ENCODE measurements around the gene LRRC74B. TPM values are rescaled to one million over a fixed set of nuclear protein-coding genes. Genes with fewer than 3 reads are reported as not detected.
"Not testable (repeated sequence)": the region's sequence is repeated elsewhere in the genome, so short reads cannot be mapped to it uniquely, and the experiment has no call there.

Gene LRRC74B
- total RNA-seq, 2 donors from 2014 or later = not detected

DNA sequence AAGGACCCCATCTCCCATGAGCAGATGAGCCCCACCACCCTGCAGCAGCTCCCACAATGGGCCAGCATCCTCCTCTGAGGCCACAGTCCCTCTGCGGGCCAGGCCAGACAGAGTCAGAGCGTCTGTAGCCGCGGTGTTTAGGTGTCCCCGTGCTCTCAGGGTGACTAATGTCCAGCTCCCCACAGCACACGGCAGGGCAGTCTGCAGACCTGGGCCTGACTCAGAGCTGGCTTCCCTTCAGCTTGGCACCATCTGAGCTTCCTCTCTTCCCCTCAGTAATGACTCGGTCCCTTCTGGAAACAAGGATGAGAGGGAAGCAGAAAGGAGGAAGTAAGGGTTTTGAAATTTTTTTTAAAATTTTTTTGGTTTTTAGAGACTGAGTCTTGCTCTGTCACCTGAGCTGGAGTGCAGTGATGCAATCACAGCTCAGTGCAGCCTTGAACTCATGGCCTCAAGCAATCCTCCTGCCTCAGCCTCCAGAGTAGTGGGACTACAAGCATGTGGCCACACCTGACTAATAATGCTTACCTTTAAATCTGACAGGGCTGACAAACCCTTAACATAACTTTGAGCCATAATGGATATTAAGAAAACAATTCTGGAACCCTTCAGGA is 28.5 kb downstream of the LRRC74B start:
- no peaks in the 10 kb centered on the region for H3K9me3 Mint-ChIP-seq
- H3K4me1 Mint-ChIP-seq (ENCODE audit: low read depth) = no peaks in the 10 kb centered on the region
- H3K4me3 Mint-ChIP-seq = no peak overlapping the region
- no peak for ATAC-seq (replicated peaks in 1 of 2)
- DNase-seq = no peak
- H3K27me3 Mint-ChIP-seq (ENCODE audit: low read depth) = no peaks in the 10 kb centered on the region
- no peak overlapping the region for H3K27ac Mint-ChIP-seq
- H3K36me3 Mint-ChIP-seq (ENCODE audit: insufficient read depth in 2 of 2) = no peaks in the 10 kb centered on the region

GRCh38 chr22:21075516-21076138 is 29.9 kb downstream of the LRRC74B start:
- Mint-ChIP-seq H3K27me3 (ENCODE audit: low read depth) (no peaks in the 10 kb centered on the region), H3K4me1 (ENCODE audit: low read depth) (no peaks in the 10 kb centered on the region), H3K9me3 (no peaks in the 10 kb centered on the region), H3K4me3 (no peak overlapping the region), H3K27ac (no peak overlapping the region), H3K36me3 (ENCODE audit: insufficient read depth in 2 of 2) (no peaks in the 10 kb centered on the region)
- ATAC-seq (replicated peaks in 1 of 2) = no peak
- no peak for DNase-seq

DNA sequence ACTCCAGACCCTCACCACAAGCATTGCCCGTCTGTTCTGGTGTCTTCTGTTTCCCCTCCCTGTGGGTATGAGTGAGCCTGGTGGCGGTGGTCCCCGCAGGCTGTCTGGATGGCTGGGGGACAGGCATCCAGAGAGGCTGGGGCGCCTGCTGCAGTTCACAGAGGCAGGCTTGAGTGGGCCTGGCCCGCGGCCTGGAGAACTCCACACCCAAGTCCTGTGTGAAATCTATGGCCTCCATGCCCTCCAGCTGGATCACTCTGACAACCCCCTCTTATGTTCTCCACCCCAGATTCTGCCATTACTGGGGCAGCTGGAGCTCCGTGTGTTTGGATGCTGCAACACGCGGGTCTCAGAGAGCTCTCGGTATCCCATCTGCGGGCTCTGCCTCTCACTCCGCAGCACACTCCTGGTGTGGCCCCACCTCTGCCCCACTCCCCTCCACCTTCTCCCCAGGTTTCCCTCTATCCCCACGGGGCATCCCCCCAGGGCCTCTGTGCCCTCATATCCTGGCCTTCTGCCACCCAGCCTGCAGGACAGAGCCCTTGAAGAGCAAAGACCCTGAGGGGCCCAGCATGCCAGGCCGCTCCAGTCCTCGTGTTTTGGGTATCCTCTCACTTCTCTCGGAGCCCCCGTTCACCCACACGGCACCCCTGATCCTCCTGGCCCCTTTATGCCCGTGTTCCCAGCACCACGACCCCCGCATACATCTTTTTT is 31.3 kb downstream of the LRRC74B start:
- H3K4me1 Mint-ChIP-seq (ENCODE audit: low read depth) = no peaks in the 10 kb centered on the region
- no peaks in the 10 kb centered on the region for H3K27me3 Mint-ChIP-seq (ENCODE audit: low read depth)
- H3K36me3 Mint-ChIP-seq (ENCODE audit: insufficient read depth in 2 of 2) = no peaks in the 10 kb centered on the region
- H3K27ac Mint-ChIP-seq = no peak overlapping the region
- no peaks in the 10 kb centered on the region for H3K9me3 Mint-ChIP-seq
- ATAC-seq (replicated peaks in 1 of 2) = no peak
- H3K4me3 Mint-ChIP-seq = no peak overlapping the region
- DNase-seq = no peak

DNA sequence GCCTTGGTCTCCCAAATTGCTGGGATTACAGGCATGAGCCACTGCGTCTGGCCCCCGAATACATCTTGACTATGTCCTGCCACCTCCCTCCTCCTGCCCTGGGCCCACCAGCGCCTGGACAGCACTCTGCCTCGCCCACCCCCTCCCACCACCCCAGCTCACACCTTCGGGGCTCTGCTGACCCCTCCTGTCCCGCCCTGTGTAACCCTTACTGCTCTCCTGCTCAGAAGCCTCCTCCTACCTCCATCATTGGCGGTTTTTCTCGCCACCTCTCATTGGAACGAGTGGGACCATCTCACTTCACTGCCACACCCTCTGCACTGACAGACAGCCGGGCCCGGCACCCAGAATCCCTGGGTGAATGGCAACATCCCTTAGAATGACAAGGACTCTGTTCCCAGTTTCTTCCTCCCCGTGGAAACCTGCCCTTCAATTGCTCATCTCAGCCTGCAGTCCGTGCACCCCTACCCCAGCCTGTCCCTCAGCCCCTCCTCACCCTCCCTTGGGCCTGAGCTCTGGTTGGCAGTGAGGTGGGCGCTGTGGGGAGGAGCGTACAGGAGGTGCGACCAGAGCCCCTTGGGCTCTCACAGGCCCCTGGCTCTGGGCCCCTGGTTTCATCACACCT is 32.2 kb downstream of the LRRC74B start:
- H3K36me3 Mint-ChIP-seq (ENCODE audit: insufficient read depth in 2 of 2) = no peaks in the 10 kb centered on the region
- DNase-seq = no peak
- ATAC-seq (replicated peaks in 1 of 2) = no peak
- no peak overlapping the region for H3K4me3 Mint-ChIP-seq
- no peaks in the 10 kb centered on the region for H3K9me3 Mint-ChIP-seq
- H3K27me3 Mint-ChIP-seq (ENCODE audit: low read depth) = no peaks in the 10 kb centered on the region
- H3K4me1 Mint-ChIP-seq (ENCODE audit: low read depth) = no peaks in the 10 kb centered on the region
- no peak overlapping the region for H3K27ac Mint-ChIP-seq

DNA sequence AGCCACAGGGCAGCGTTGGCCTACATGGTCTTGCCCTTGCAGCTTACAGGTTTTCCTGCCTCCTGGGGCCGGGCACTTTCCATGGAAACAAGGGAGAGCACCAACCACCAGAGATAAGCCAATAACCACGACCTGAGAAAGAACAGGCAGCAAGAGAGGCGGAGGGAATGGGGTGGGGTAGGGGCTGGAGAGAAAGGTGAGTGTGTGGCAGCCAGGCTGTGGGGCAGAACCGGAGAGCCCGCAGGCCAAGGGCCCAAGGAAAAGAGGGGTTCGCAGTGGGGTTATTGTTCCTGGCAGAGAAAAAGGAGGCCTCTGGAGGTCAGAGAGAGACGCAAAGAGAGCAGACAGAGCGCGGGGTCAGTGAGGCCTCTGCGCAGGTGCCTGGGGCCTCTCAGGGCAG is 33.2 kb downstream of the LRRC74B start:
- Mint-ChIP-seq H3K36me3 (ENCODE audit: insufficient read depth in 2 of 2) (no peaks in the 10 kb centered on the region), H3K9me3 (no peaks in the 10 kb centered on the region), H3K27ac (no peak overlapping the region), H3K4me3 (no peak overlapping the region), H3K27me3 (ENCODE audit: low read depth) (no peaks in the 10 kb centered on the region), H3K4me1 (ENCODE audit: low read depth) (no peaks in the 10 kb centered on the region)
- ATAC-seq (replicated peaks in 1 of 2) (no peak), DNase-seq (no peak)

DNA sequence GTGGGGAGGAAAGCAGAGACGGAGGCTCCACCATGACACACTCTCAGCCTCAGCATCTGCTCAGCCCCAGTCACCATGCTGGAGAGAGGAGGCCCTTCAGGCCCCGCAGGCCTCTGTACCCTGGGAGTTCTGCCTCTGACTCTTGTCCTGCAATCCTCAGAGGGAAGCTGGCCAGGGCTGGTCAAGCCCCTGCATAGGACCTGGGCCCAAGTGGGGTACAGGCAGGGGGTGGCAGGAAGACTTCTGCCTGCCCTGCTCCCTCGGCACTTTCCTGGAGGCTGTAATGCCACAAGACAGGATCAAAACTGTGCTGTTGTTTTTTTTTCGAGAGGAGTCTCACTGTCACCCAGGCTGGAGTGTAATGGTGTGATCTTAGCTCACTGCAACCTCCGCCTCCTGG is 33.7 kb downstream of the LRRC74B start:
- DNase-seq (no peak), ATAC-seq (replicated peaks in 1 of 2) (no peak)
- Mint-ChIP-seq H3K27me3 (ENCODE audit: low read depth) (no peaks in the 10 kb centered on the region), H3K27ac (no peak overlapping the region), H3K9me3 (no peaks in the 10 kb centered on the region), H3K36me3 (ENCODE audit: insufficient read depth in 2 of 2) (no peaks in the 10 kb centered on the region), H3K4me3 (no peak overlapping the region), H3K4me1 (ENCODE audit: low read depth) (no peaks in the 10 kb centered on the region)

GRCh38 chr22:21080435-21081137 is 34.8 kb downstream of the LRRC74B start:
- no peak overlapping the region for H3K27ac Mint-ChIP-seq
- no peak for ATAC-seq (replicated peaks in 1 of 2)

GRCh38 chr22:21082248-21082647 is 36.5 kb downstream of the LRRC74B start:
- ATAC-seq (replicated peaks in 1 of 2) = no peak
- H3K4me3 Mint-ChIP-seq = no peak overlapping the region
- H3K36me3 Mint-ChIP-seq (ENCODE audit: insufficient read depth in 2 of 2) = no peaks in the 10 kb centered on the region
- no peaks in the 10 kb centered on the region for H3K9me3 Mint-ChIP-seq
- no peaks in the 10 kb centered on the region for H3K4me1 Mint-ChIP-seq (ENCODE audit: low read depth)
- H3K27me3 Mint-ChIP-seq (ENCODE audit: low read depth) = no peaks in the 10 kb centered on the region
- H3K27ac Mint-ChIP-seq = no peak overlapping the region
- no peak for DNase-seq

More at GRCh38 chr22:21080435-21081137, 34.8 kb downstream of the LRRC74B start:
- no peak for DNase-seq
- Mint-ChIP-seq H3K4me3 (no peak overlapping the region), H3K4me1 (ENCODE audit: low read depth) (no peaks in the 10 kb centered on the region), H3K9me3 (no peaks in the 10 kb centered on the region), H3K36me3 (ENCODE audit: insufficient read depth in 2 of 2) (no peaks in the 10 kb centered on the region), H3K27me3 (ENCODE audit: low read depth) (no peaks in the 10 kb centered on the region)

- no peaks in the 10 kb centered on the region for H3K27me3 Mint-ChIP-seq (ENCODE audit: low read depth)
- H3K9me3 Mint-ChIP-seq = no peaks in the 10 kb centered on the region
- H3K4me1 Mint-ChIP-seq (ENCODE audit: low read depth) = no peaks in the 10 kb centered on the region
- H3K27ac Mint-ChIP-seq = no peak overlapping the region
- H3K4me3 Mint-ChIP-seq = no peak overlapping the region
- DNase-seq (no peak), ATAC-seq (replicated peaks in 1 of 2) (no peak)
- no peaks in the 10 kb centered on the region for H3K36me3 Mint-ChIP-seq (ENCODE audit: insufficient read depth in 2 of 2)
These were observed 41.4 kb downstream of the LRRC74B start for GRCh38 chr22:21087119-21087518.

- H3K9me3 Mint-ChIP-seq; DNase-seq; ATAC-seq (replicated peaks in 1 of 2); H3K27me3 Mint-ChIP-seq (ENCODE audit: low read depth); H3K27ac Mint-ChIP-seq; H3K4me1 Mint-ChIP-seq (ENCODE audit: low read depth); H3K4me3 Mint-ChIP-seq; H3K36me3 Mint-ChIP-seq (ENCODE audit: insufficient read depth in 2 of 2): not testable (repeated sequence)
These were observed 42.2 kb downstream of the LRRC74B start for GRCh38 chr22:21087926-21088325.

GRCh38 chr22:21091220-21091619 is 45.5 kb downstream of the LRRC74B start:
- ATAC-seq (replicated peaks in 1 of 2); H3K4me3 Mint-ChIP-seq; H3K9me3 Mint-ChIP-seq; H3K36me3 Mint-ChIP-seq (ENCODE audit: insufficient read depth in 2 of 2); H3K27me3 Mint-ChIP-seq (ENCODE audit: low read depth); H3K27ac Mint-ChIP-seq; DNase-seq; H3K4me1 Mint-ChIP-seq (ENCODE audit: low read depth): not testable (repeated sequence)

DNA sequence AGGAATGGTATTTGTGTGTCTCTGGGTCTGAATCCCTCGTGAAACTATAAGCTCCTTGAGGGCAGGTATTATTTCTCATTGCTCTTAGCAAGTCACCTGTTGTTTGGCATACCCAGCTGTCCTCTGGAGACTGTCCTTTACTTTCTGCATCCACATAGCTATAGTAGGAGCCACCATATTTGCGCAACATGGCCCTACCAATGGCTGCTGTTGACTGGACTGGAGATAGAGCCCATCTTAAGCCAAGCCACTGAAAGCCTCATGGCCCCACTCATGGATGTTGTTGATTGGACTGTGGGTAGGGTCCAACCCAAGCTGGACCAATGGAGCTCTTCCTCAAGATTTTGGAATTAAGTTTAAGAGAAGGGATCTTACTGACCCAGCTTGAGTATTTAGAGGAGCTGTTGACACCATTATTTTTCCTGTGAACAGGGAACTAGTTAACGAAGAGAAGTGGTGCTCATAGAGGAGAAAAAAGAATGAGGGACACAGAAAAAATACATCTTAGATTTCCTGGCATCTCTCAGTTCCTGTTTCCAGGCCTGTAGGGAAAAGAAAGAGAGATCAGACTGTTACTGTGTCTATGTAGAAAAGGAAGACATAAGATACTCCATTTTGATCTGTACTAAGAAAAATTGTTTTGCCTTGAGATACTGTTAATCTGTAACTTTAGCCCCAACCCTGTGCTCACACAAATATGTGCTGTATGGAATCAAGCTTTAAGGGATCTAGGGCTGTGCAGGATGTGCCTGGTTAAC is 47.2 kb downstream of the LRRC74B start:
- H3K4me3 Mint-ChIP-seq = no peak overlapping the region
- no peaks in the 10 kb centered on the region for H3K36me3 Mint-ChIP-seq (ENCODE audit: insufficient read depth in 2 of 2)
- DNase-seq = no peak
- H3K9me3 Mint-ChIP-seq = no peaks in the 10 kb centered on the region
- H3K27ac Mint-ChIP-seq = no peak overlapping the region
- H3K4me1 Mint-ChIP-seq (ENCODE audit: low read depth) = no peaks in the 10 kb centered on the region
- H3K27me3 Mint-ChIP-seq (ENCODE audit: low read depth) = no peaks in the 10 kb centered on the region
- ATAC-seq (replicated peaks in 1 of 2) = no peak
